Measurements from ENCODE around the gene SNX1. TPM values are rescaled to one million over a fixed set of nuclear protein-coding genes. Genes with fewer than 3 reads are reported as not detected.

Gene SNX1
- total RNA-seq, 1 experiment from 2014 or later = 24.3 TPM

DNA sequence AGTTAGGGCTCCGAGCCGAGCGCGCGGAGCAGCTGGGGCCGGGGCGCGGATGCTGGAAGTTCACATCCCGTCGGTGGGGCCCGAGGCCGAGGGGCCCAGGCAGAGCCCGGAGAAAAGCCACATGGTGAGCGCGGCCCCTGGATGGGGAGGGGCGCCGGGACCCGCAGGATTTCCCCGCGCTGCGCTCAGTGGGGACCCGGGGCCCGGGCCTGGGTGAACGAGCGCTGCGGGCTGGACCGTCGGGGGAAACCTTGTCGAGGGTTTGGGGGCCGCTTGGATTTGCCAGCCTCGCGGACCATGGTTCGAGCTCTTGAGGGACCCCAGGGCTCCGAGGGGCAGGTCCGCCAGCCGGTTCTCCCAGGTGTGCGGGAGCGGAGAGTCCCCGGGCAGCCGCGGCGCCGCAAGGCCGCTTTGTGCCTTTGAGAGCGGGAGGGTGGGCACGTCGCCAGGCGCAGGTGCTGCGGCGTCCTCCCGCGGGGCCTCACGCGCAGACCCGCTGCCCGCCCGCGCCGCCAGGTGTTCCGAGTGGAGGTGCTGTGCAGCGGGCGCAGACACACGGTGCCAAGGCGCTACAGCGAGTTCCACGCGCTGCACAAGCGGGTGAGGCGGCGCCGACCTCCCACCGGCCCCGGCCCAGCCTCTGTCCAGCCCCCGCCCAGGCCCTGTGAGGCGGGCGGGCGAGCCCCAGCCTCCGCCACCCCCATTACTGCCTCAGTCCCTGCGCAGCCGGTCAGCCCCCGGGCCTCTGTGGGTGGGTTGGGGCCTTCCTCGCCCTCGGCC, 56.1 kb downstream of the SNX1 start, which contains the start of gene SNX22:
TSS of gene SNX22 (plus strand) at position 5 of the 780 bp plus-strand sequence. CDS start at position 50, 45 bp downstream.
- Histone ChIP-seq H2AFZ (ENCODE audit: low read length) (peak within 1 kb of the TSS; percentile 73), H4K20me1 (ENCODE audit: low read length) (no peaks in the 10 kb centered on the region), H3K27ac (ENCODE audit: low read length) (no peak within 1 kb of the TSS), H3K79me2 (ENCODE audit: low read length) (no peaks in the 10 kb centered on the region), H3K9me3 (ENCODE audit: low read length) (no peaks in the 10 kb centered on the region), H3K9ac (ENCODE audit: low read length) (no peak within 1 kb of the TSS), H3K4me2 (ENCODE audit: low read length) (peak within 1 kb of the TSS; percentile 86), H3K4me1 (ENCODE audit: insufficient read depth, low read length) (no peaks in the 10 kb centered on the region; the same call in 1 of the 2 replicates), H3F3A (ENCODE audit: low read length, unreplicated experiment) (no peaks in the 10 kb centered on the region), H3K27me3 (ENCODE audit: low read length) (peaks cover 10% of the 10 kb centered on the region), H3K4me3 (ENCODE audit: low read length) (peak within 1 kb of the TSS; percentile 62), H3K36me3 (ENCODE audit: low read depth, low read length) (peaks cover 6% of the 10 kb centered on the region), H3K9me2 (replicated peaks; ENCODE audit: low read length) (no peaks in the 10 kb centered on the region)
- TF ChIP-seq, protein P1, sequence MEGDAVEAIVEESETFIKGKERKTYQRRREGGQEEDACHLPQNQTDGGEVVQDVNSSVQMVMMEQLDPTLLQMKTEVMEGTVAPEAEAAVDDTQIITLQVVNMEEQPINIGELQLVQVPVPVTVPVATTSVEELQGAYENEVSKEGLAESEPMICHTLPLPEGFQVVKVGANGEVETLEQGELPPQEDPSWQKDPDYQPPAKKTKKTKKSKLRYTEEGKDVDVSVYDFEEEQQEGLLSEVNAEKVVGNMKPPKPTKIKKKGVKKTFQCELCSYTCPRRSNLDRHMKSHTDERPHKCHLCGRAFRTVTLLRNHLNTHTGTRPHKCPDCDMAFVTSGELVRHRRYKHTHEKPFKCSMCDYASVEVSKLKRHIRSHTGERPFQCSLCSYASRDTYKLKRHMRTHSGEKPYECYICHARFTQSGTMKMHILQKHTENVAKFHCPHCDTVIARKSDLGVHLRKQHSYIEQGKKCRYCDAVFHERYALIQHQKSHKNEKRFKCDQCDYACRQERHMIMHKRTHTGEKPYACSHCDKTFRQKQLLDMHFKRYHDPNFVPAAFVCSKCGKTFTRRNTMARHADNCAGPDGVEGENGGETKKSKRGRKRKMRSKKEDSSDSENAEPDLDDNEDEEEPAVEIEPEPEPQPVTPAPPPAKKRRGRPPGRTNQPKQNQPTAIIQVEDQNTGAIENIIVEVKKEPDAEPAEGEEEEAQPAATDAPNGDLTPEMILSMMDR (conservative IDR thresholded peaks at IDR 0.05; ENCODE audit: low read depth, low read length) = no peak
- TF ChIP-seq EZH2phosphoT487 (IDR thresholded peaks at IDR 0.05; ENCODE audit: borderline replicate concordance, low read length) (no peak), EZH2 (IDR thresholded peaks at IDR 0.05; ENCODE audit: low read length, unreplicated experiment) (no peak)
- ChIA-PET POLR2A (ENCODE audit: unreplicated experiment) (interaction anchor here (0.6 kb wide), 1 partner anchor 414 kb away, joined by 3 read pairs; no protein-coding TSS in a partner anchor), CTCF (no interaction called here)
- ATAC-seq (0 out of 2 replicates have a peak, but pooled peaks have one; percentile 1), DNase-seq (no peak)
- no TSS peak for BruUV-seq (replicated peaks)
- intact Hi-C loops (cut with micrococcal nuclease) = loop anchor here (5.0 kb wide), 1 partner anchor 55 kb away; the partner anchor contains the start of gene SNX1

DNA sequence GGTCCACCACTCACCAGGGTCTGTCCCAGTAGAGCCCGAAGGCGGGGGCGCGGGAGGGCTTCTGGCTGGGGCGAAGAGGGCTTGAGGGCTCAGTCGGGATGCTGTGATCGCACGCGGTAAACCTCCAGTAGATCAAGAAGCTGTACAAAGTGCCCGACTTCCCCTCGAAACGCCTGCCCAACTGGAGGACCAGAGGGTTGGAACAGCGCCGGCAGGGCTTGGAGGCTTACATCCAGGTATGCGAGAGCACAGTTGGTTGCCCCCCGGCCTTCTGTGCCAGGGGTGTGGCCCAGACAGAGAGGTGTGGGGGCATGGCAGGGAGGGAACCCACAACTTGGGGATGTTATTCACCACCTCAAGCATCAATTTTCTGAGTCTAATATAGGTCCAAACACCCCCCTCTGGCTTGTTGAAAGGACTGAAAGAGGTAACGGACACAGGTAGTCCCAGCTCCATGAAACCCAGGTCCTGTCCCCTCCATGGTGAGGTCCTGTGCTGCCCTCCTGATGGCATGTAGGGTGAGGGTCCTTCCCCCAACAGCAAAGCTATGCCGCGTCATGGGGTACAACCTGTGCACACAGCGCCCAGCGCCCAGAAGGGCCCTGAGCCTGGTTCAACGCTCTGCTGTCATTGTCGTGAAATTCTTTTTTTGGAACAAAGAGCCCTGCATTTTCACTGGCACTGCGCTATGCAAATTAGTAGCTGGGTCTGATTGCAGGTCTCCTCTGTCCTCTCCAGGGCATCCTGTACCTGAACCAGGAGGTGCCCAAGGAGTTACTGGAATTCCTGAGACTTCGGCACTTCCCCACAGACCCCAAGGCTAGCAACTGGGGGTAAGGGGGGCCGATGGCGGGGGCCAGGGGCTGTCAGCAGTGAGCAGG, 57.0 kb downstream of the SNX1 start:
- intact Hi-C loops (cut with micrococcal nuclease) = loop anchor here (5.0 kb wide), 1 partner anchor 55 kb away; the partner anchor contains the start of gene SNX1

More for the DNA sequence above, 57.0 kb downstream of the SNX1 start:
- ATAC-seq (0 out of 2 replicates have a peak, but pooled peaks have one; percentile 2), DNase-seq (no peak)
- H3K9me3 ChIP-seq (ENCODE audit: low read length) = no peaks in the 10 kb centered on the region
- H3K79me2 ChIP-seq (ENCODE audit: low read length) = no peaks in the 10 kb centered on the region
- CTCF ChIA-PET = interaction anchor here (0.5 kb wide), 1 partner anchor 59 kb away, joined by 3 read pairs; the partner anchor contains the start of gene CIAO2A
- no peaks in the 10 kb centered on the region; the same call in 1 of the 2 replicates for H3K4me1 ChIP-seq (ENCODE audit: insufficient read depth, low read length)
- no TSS peak for BruUV-seq (replicated peaks)
- H3K36me3 ChIP-seq (ENCODE audit: low read depth, low read length) = peaks cover 15% of the 10 kb centered on the region
- H3K27ac ChIP-seq (ENCODE audit: low read length) = no peak overlapping the region
- no peaks in the 10 kb centered on the region for H3F3A ChIP-seq (ENCODE audit: low read length, unreplicated experiment)
- H4K20me1 ChIP-seq (ENCODE audit: low read length) = no peaks in the 10 kb centered on the region
- peak overlapping the region; percentile 86 for H3K4me2 ChIP-seq (ENCODE audit: low read length)
- peak overlapping the region; percentile 62 for H3K4me3 ChIP-seq (ENCODE audit: low read length)
- H2AFZ ChIP-seq (ENCODE audit: low read length) = peak overlapping the region; percentile 73
- TF ChIP-seq, protein P1 (conservative IDR thresholded peaks at IDR 0.05; ENCODE audit: low read depth, low read length) = no peak
- TF ChIP-seq EZH2 (IDR thresholded peaks at IDR 0.05; ENCODE audit: low read length, unreplicated experiment) (no peak), EZH2phosphoT487 (IDR thresholded peaks at IDR 0.05; ENCODE audit: borderline replicate concordance, low read length) (no peak)
- peaks cover 10% of the 10 kb centered on the region for H3K27me3 ChIP-seq (ENCODE audit: low read length)
- no peaks in the 10 kb centered on the region for H3K9me2 ChIP-seq (replicated peaks; ENCODE audit: low read length)
- POLR2A ChIA-PET (ENCODE audit: unreplicated experiment) = no interaction called here
- H3K9ac ChIP-seq (ENCODE audit: low read length) = no peak overlapping the region
